Spleen (tissue), 11 donors: ENCODE data around the gene PPHLN1. TPM values are rescaled to one million over a fixed set of nuclear protein-coding genes. Genes with fewer than 3 reads are reported as not detected.

Experiments
- DNase-seq: peaks from one replicate; pipeline ENCODE4 v3.0.0-alpha.2; 2020
- H3K27ac ChIP-seq, 8 donors: fragments of 200-600 bp; sonication (generic) in 7 of 8; 1 replicate in 4 of 8; 2 replicates in 4 of 8; pipeline versions ENCODE4 v1.5.0 to v1.8.0; 2016 to 2021; ENCODE audit warnings: inconsistent platforms in 4 of 8, mild to moderate bottlenecking in 4 of 8, moderate library complexity in 1 of 8
- H3K27me3 ChIP-seq, 7 donors: fragments of 200-600 bp; sonication (generic) in 6 of 7; replicated peaks in 1 of 7; 1 replicate in 4 of 7; 2 replicates in 3 of 7; pipeline versions ENCODE4 v1.5.0 to v1.8.0; 2016 to 2021; ENCODE audit warnings: inconsistent platforms in 3 of 7, mild to moderate bottlenecking in 1 of 7
- H3K36me3 ChIP-seq, 6 donors: fragments of 200-600 bp; sonication (generic) in 5 of 6; 1 replicate in 4 of 6; 2 replicates in 2 of 6; pipeline versions ENCODE4 v1.5.0 to v1.8.0; 2016 to 2021; ENCODE audit warnings: inconsistent platforms in 2 of 6
- H3K4me1 ChIP-seq, 6 donors: fragments of 200-600 bp; sonication (generic) in 5 of 6; 1 replicate in 3 of 6; 2 replicates in 3 of 6; pipeline versions ENCODE4 v1.5.0 to v1.8.0; 2016 to 2021; ENCODE audit warnings: inconsistent platforms in 3 of 6
- H3K4me3 ChIP-seq, 8 donors: fragments of 200-600 bp; sonication (generic) in 7 of 8; 1 replicate in 4 of 8; 2 replicates in 4 of 8; pipeline versions ENCODE4 v1.5.0 to v1.8.0; 2016 to 2021; ENCODE audit warnings: inconsistent platforms in 4 of 8, mild to moderate bottlenecking in 4 of 8, moderate library complexity in 2 of 8
- H3K9me3 ChIP-seq, 8 donors: fragments of 200-600 bp; sonication (generic) in 7 of 8; 1 replicate in 4 of 8; 2 replicates in 4 of 8; pipeline versions ENCODE4 v1.5.0 to v1.8.0; 2016 to 2021; ENCODE audit warnings: inconsistent platforms in 4 of 8
- POLR2A ChIP-seq, 3 donors: fragments of 450-650 bp; IDR thresholded peaks; one replicate each; pipeline ENCODE4 v1.5.1; 2017; ENCODE audit warnings: antibody characterized with exemption in 3 of 3, mild to moderate bottlenecking in 1 of 3
- POLR2AphosphoS5 ChIP-seq, 3 donors: sonication (generic); formaldehyde crosslinking; IDR thresholded peaks; one replicate each; pipeline ENCODE4 v1.5.1; 2017; ENCODE audit warnings: antibody characterized with exemption in 3 of 3
- WGBS, 5 donors: extraction: QIAGEN DNeasy Blood & Tissue Kit in 3 of 5; methylation state at CpG; one replicate each; pipeline versions ENCODE4 v1.1.5 to v1.1.7; 2013 to 2018; 5-methylcytosine and 5-hydroxymethylcytosine counted together
- intact Hi-C: fragments of 100-400 bp; cut with DNase I; formaldehyde crosslinking; loops from one replicate; pipeline ENCODE4 v1.15.0; 2023; ENCODE audit warnings: low total_unique reads
- microRNA-seq, 3 donors: library from miRNA; unstranded; fragments of <30 nt; microRNA quantifications; one replicate each; pipeline versions ENCODE4 to v1.1.0, GENCODE V29; 2019 to 2020
- polyA plus RNA-seq, 3 donors: library from polyadenylated mRNA; stranded (reverse); fragments of 200-250 nt; gene quantifications; one replicate each; pipeline ENCODE4 v1.2.1, GENCODE V29; 2013
- small RNA-seq, 4 donors: library from RNA; depleted of rRNA; stranded (forward); fragments of <200 nt; gene quantifications; one replicate each; pipeline ENCODE3, GENCODE V24; 2016
- total RNA-seq, 7 donors: library from RNA; depleted of rRNA in 3 of 7; stranded (reverse); fragments of >200 nt in 3 of 7; fragmentation: NEBNext Ultra II Directional in 4 of 7; extraction: Animal tissue kit (Norgen Biotek cat#: 25700) in 4 of 7; gene quantifications; one replicate each; pipeline versions ENCODE4 v1.1.0 to v1.2.1, GENCODE V29; 2016 to 2021
- TF ChIP-seq, protein P1 (sequence below), 11 experiments: fragments of 200-600 bp in 7 of 11; fragments of 450-650 bp in 4 of 11; sonication (generic) in 4 of 11; IDR thresholded peaks in 8 of 11; conservative IDR thresholded peaks in 3 of 11; 1 replicate in 7 of 11; 2 replicates in 4 of 11; pipeline versions ENCODE4 v1.4.0 to v1.8.0; 2016 to 2021; ENCODE audit warnings: antibody characterized with exemption in 11 of 11, inconsistent platforms in 4 of 11, mild to moderate bottlenecking in 1 of 11
- donor health status: healthy with polysubstance abuse.
- donor health status: DM: no; HTN: no; CAD: no; lungs with moderate emphysema.
- donor health status: DM: no; HTN: no; CAD: no.
- donor health status: Bipolar disorder and iron deficiency.
- donor health status: healthy.
- donor health status: DM: no; HTN: no; CAD: no.
- donor health status: DM: yes; HTN: yes; CAD: no.

Gene PPHLN1
- total and polyA plus RNA-seq, 10 donors, result 39.6 to 103 (median 65.2) TPM

DNA sequence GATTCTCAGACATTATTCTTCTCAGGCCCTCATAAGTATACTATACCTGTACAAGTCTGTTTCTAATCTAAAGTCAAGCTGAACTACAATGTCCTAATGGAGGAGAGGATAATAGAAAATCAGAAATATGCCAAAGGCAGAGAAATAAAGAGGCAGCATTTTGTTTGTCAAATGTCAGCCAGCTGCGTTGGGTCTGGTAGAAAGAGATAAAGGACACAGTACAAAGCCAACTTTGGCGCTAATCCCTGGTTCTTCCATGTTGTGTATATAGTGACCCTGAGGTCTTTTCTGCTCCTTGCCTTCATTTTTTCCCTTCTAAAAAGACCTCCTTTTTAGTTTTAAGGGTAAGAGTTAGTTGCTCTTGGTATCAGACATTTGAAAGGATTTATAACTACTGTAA is 160.4 kb downstream of the PPHLN1 start:
- no peaks in the 10 kb centered on the region for H3K36me3 ChIP-seq
- intact Hi-C loops, result loop anchor here (10.0 kb wide), 2 partner anchors 78 to 798 kb away; no protein-coding TSS in a partner anchor
- TF ChIP-seq POLR2A (IDR thresholded peaks at IDR 0.05) (no peak), POLR2AphosphoS5 (IDR thresholded peaks at IDR 0.05) (no peak)
- TF ChIP-seq, protein P1, sequence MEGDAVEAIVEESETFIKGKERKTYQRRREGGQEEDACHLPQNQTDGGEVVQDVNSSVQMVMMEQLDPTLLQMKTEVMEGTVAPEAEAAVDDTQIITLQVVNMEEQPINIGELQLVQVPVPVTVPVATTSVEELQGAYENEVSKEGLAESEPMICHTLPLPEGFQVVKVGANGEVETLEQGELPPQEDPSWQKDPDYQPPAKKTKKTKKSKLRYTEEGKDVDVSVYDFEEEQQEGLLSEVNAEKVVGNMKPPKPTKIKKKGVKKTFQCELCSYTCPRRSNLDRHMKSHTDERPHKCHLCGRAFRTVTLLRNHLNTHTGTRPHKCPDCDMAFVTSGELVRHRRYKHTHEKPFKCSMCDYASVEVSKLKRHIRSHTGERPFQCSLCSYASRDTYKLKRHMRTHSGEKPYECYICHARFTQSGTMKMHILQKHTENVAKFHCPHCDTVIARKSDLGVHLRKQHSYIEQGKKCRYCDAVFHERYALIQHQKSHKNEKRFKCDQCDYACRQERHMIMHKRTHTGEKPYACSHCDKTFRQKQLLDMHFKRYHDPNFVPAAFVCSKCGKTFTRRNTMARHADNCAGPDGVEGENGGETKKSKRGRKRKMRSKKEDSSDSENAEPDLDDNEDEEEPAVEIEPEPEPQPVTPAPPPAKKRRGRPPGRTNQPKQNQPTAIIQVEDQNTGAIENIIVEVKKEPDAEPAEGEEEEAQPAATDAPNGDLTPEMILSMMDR (IDR thresholded peaks at IDR 0.05 in 8 of 11, conservative IDR thresholded peaks at IDR 0.05 in 3 of 11), result no peak
- H3K4me3 ChIP-seq, result no peak overlapping the region
- 75 to 88% (median 85%) methylated on average over 2 of the region's 2 CpGs for WGBS, 5 donors
- peaks cover 0 to 28% (median 8%) of the 10 kb centered on the region in 7 donors for H3K27me3 ChIP-seq
- no peak overlapping the region for H3K27ac ChIP-seq
- H3K4me1 ChIP-seq, result peaks cover 4 to 40% (median 20%) of the 10 kb centered on the region in 6 donors
- no peaks in the 10 kb centered on the region for H3K9me3 ChIP-seq
- DNase-seq, result no peak

DNA sequence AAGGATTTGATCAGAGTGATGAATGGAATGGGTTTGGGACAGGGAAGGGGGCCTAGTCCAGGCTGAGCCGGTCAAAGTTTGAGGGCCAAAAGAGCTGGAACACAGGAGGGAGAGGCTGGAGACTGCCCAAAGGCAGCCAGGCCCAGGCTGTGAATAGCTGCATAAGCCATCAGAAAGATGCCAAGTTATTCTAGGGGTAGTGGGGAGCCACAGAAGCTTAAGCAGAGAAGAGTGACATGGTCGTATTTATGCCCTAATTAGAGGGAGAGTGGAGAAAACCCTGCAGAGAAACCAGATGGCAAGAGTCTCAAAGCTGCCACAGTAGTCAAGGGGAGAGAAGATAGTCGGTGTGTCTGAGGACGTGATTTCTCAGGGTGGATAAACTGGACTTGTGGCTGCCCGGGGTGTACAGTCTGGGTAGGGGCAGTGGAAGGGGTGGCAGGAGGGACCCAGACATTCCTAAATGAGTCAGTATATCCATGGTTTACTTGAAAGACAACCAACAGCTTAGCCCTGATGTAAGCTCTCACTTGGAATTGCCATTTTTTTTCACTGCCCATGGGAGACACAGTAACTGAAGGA is 164.4 kb downstream of the PPHLN1 start:
- Histone ChIP-seq H3K4me1 (peaks cover 0 to under 1% (median 0%) of the 10 kb centered on the region in 6 donors), H3K36me3 (no peaks in the 10 kb centered on the region), H3K9me3 (no peaks in the 10 kb centered on the region), H3K27me3 (no peaks in the 10 kb centered on the region), H3K4me3 (no peak overlapping the region), H3K27ac (no peak overlapping the region)
- intact Hi-C loops, result no loop called here
- TF ChIP-seq POLR2AphosphoS5 (IDR thresholded peaks at IDR 0.05), result no peak
- WGBS, 5 donors, result 76 to 97% (median 90%) methylated on average over 5 of the region's 5 CpGs
- DNase-seq, result no peak

Small RNA genes lying within 50 kb of the gene (microRNA-seq; reads per million reads assigned to microRNA genes)
- 0 to 0.36 (median 0.35) reads per million in 3 donors for gene MIR7851

Small RNA genes lying within 50 kb of the gene (small RNA-seq; reads per million reads assigned to genes)
- gene MIR7851, result 0 reads per million in 4 donors
- 0 reads per million in 4 donors for gene RF00019
- 0 reads per million in 4 donors for gene RF00090
- 0 reads per million in 4 donors for gene RNU6-249P

Other genes starting within 250 kb of the PPHLN1 start
- gene GXYLT1, start 181.3 kb upstream of the PPHLN1 start, total RNA-seq, result 10 to 100 TPM; 10.5 to 21.7 (median 13.7) TPM
- gene GXYLT1, start 181.3 kb upstream of the PPHLN1 start, polyA plus RNA-seq, result 1 to 10 TPM; 1.6 to 2.6 (median 1.7) TPM
- 10 to 100 TPM; 37.4 to 83.7 (median 52.9) TPM for gene YAF2, start 87.9 kb upstream of the PPHLN1 start, total RNA-seq
- gene YAF2, start 87.9 kb upstream of the PPHLN1 start, polyA plus RNA-seq, result 10 to 100 TPM; 15.9 to 18.6 (median 18.0) TPM
- gene ZCRB1, start 73 bp upstream of the PPHLN1 start, total RNA-seq, result 10 to 100 TPM; 27.2 to 43.0 (median 30.6) TPM
- 10 to 100 TPM; 31.8 to 40.1 (median 36.9) TPM for gene ZCRB1, start 73 bp upstream of the PPHLN1 start, polyA plus RNA-seq